Stomach (tissue), 4 donors: ENCODE data around the gene ACSF3.

Experiments used
- EP300 ChIP-seq: sonication (generic); formaldehyde crosslinking; IDR thresholded peaks from one replicate; pipeline ENCODE4 v1.6.1; 2017; ENCODE audit warnings: antibody characterized with exemption
- POLR2A ChIP-seq, 4 donors: fragments of 450-650 bp; IDR thresholded peaks; one replicate each; pipeline ENCODE4 v1.6.1; 2016; ENCODE audit warnings: antibody characterized with exemption in 4 of 4, control low read depth in 2 of 4, mild to moderate bottlenecking in 1 of 4, moderate library complexity in 1 of 4
- POLR2AphosphoS5 ChIP-seq, 3 donors: sonication (generic); formaldehyde crosslinking; IDR thresholded peaks; one replicate each; pipeline ENCODE4 v1.6.1; 2016; ENCODE audit warnings: antibody characterized with exemption in 3 of 3
- TF ChIP-seq, protein P1 (sequence below), 7 experiments: fragments of 450-650 bp in 4 of 7; fragments of 200-600 bp in 3 of 7; sonication (generic) in 3 of 7; IDR thresholded peaks; one replicate each; pipeline ENCODE4 v1.5.1; 2016 to 2019; ENCODE audit warnings: antibody characterized with exemption in 7 of 7, control low read depth in 2 of 7, mild to moderate bottlenecking in 1 of 7

DNA sequence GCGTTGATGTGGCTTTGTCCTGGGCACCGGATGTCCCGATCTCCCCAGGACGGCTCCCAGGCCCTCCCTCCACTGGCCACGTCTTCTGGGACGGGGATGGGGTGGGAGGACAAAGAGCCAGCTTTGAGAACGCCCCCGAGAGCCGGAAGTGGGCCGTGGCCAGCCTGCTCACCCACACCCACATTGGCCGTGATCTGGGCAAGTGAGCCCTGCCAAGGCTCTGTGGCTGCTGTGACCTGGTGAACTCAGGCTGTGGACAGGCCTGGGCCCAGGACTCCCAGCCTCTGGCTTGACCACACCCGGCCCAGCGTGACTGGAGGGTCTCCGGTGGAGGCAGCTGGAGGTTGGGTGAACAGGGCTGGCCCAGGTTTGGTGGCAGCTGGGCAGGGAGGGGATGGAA is 81.2 kb downstream of the ACSF3 start:
- TF ChIP-seq, protein P1, sequence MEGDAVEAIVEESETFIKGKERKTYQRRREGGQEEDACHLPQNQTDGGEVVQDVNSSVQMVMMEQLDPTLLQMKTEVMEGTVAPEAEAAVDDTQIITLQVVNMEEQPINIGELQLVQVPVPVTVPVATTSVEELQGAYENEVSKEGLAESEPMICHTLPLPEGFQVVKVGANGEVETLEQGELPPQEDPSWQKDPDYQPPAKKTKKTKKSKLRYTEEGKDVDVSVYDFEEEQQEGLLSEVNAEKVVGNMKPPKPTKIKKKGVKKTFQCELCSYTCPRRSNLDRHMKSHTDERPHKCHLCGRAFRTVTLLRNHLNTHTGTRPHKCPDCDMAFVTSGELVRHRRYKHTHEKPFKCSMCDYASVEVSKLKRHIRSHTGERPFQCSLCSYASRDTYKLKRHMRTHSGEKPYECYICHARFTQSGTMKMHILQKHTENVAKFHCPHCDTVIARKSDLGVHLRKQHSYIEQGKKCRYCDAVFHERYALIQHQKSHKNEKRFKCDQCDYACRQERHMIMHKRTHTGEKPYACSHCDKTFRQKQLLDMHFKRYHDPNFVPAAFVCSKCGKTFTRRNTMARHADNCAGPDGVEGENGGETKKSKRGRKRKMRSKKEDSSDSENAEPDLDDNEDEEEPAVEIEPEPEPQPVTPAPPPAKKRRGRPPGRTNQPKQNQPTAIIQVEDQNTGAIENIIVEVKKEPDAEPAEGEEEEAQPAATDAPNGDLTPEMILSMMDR (IDR thresholded peaks at IDR 0.05) = no peak
- TF ChIP-seq POLR2A (IDR thresholded peaks at IDR 0.05) = no peak
- no peak for TF ChIP-seq POLR2AphosphoS5 (IDR thresholded peaks at IDR 0.05)
- no peak for TF ChIP-seq EP300
